CD4-positive, alpha-beta T cell treated with Interleukin-17A for 1 hour (primary cell): ENCODE measurements around the gene CYB5B.

Source experiments
- DNase-seq: peaks from one replicate; pipeline ENCODE4 v3.0.0-alpha.2; 2020

Gene CYB5B

GRCh38 chr16:69448470-69449193 lies 24.2 kb downstream of the CYB5B start:
- DNase-seq = no peak

DNA sequence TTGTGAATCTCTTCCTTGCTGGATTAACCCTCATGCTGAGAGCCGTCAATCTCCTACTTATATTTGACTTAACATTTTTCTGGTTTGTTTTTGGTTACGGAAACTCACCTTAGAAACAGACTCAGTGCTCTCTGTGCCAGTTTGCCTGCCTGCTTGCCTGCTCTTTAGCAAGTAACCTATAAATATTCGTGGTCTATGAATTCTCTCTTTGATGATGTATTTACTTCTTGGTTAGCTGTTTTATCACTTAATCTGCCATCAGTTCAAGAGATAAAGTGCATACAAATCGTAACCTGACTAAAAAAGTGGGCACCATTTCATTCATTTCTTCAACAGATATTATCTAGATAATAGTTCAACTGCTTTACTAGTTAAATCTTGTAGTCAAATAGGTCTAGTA lies 26.7 kb downstream of the CYB5B start:
- DNase-seq = peak; percentile 33

DNA sequence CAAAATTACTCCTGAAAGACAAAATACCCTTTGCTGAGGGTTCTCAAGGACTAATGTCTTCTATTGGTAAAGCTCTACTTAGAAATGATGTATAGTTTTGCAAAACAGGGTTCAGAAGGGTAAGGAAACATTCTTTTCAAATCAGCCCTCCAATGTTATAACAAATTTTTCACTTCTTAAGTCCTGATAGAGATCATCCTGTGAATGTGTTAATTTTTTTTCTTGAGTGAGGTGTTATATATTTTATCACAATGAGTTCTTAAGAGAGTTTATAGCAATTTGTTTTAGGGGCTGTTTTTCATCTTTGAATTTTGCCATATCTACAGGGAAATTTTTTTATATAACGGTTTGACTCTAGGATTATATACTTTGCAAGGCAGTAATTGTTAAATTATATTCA lies 29.5 kb downstream of the CYB5B start:
- DNase-seq = no peak

DNA sequence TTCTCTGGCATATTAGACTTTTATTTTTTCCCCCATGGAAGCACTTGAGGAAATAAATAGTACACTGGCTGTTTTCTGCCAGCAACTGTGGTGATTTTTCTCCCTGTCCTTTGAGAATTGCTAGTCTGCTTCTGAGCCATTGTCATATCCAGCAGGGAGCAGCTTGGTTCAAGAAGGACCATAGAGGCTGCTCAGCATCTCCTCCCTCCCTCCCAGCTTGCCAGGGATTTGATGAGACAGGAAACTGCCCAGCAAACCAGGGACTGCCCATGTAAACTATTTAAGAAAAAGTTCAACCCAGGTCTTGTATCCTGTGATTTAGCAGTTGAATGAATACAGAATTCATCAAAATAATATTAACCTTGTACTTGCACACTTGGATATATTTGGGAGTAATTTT lies 39.5 kb downstream of the CYB5B start:
- DNase-seq = no peak

DNA sequence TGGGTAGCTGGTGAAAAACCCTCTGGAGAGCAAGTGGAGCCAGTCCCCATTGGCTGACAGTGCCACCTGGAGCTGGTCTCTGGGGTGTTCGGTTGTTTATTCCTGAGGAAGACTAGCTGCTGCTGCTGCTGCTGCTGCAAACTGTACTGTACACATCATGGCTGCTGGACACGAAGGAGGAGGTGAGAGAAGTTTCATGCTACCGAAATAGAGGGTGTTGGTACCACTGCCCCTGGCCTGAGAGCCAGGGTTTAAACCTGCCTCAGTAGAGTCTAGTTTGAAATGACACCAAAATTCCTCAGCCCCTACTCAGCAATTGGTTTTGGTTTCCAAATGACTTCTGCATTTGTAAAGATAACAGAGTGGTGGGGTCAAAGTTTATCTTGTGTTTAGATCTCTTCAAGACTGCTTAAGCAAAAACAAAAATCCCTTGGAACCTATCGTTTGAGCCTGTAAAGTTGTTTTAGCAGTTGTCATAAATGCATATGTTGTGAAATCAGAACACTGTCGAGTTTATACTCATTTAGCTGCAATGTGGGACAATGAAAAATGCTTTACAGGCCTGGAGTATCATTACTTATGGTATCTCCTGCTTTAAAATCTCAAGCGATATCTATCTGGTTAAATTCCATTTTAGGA lies 40.8 kb downstream of the CYB5B start:
- peak; percentile 40 for DNase-seq

DNA sequence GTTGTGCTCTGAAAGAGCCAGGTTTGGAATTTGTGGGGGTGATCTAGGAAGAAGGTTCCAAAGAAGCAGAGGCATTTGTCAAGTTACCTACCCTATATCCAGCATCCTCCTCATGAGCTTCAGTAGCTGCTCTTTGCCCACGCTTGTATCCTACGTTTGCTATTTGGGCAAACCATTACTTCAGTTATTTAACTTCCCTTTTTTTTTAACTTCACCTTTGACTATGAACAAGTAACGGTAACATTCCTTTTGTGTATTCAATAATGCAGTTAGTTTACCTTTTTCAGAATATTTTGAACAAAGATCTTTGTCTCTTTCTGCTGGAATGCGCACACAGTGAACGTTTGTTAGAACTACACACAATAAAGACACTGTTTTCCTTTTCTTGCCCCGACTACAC lies 41.5 kb downstream of the CYB5B start:
- DNase-seq = no peak

DNA sequence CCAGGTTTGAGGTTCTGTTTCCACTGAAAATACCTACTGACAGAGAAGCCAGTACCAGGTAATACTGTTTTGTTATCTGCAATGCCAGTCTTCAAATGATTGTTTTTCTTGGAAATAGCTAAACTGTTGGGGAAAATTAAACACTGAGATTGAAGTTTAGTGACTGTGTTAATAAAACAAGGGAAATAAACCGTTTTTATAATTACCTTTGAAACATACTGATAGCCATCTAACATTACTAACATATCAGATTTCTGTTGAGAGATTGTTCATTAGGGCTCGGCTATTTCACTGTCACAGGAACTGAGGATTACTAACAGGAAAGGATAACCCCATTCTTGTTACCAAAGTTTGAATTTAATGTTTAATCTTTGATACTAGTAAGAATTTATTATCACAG lies 42.1 kb downstream of the CYB5B start:
- no peak for DNase-seq

- DNase-seq = no peak
These were observed 42.7 kb downstream of the CYB5B start for GRCh38 chr16:69467080-69467479.

DNA sequence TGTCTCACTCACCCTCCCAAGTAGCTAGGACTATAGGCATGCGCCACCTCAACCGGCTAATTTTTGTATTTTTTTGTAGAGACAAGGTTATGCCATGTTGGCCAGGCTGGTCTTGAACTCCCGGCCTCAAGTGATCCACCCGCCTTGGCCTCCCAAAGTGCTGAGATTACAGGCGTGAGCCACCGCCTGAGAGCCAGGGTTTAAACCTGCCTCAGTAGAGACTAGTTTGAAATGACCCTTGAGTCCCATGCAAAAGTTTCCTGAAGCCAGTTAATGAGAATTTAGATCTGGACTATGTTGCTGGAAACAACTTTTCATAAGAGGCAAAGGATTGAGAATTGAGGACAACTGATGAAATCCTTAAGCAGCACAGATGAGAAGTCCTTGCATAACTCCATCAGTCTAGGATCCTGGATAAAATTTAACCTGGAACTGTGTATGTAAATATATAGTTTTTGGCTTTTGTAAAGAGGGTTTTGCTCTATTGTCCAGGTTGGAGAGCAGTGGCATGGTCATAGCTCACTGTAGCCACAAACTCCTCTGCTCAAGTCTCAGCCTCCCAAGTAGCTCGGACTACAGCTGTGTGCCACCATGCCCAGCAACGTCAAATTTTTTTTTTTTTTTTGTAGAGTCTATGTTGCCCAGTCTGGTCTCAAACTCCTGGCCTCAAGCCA lies 43.2 kb downstream of the CYB5B start:
- no peak for DNase-seq

DNA sequence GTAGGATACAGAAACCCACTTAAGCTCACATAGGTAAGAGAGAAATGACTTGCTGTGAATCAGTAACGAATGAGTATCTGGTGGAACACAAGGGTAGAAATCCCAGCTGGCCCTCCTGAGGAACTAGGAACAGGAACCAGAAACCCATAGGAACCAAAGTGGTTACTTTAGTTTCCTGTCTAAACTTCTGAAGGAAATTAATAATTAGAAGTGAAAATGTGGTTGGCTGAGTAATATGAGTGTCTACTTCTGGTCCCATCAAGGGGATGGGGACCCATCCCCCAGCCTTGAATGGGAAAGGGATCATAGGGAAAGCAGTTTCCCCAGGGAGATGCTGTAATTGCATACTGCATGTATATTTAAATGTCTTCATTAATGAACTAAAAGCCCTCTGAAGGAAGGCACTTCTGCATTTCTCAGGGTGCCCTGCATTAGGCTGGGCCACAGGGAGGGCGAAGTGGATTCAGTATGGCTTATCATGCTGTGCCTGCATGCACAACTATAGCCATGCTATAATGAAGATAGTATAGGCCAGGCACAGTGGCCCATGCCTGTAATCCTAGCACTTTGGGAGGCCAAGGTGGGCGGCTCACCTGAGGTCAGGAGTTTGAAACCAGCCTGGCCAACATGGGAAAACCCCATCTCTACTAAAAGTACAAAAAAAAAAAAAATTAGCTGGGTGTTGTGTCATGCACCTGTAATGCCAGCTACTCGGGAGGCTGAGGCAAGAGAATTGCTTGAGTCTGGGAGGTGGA lies 45.6 kb downstream of the CYB5B start:
- no peak for DNase-seq

DNA sequence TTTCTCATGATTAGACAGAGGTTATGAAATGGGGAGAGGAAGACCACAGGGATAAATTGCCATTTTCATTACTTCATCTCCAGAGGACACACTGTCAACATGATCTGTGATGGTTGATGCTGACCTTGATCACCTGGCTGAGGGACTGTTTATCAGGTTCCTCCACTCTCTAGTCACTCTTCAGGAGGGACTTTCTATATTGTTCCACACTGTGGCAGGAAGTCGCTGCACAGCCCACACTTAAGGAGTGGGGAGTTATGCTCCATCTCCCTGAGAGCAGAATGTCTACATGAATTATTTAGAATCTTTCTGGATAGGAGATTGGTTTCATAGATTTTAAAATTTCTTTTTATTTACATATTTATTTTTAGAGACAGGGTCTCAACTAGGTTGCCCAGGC lies 46.7 kb downstream of the CYB5B start:
- DNase-seq = peak; percentile 13

DNA sequence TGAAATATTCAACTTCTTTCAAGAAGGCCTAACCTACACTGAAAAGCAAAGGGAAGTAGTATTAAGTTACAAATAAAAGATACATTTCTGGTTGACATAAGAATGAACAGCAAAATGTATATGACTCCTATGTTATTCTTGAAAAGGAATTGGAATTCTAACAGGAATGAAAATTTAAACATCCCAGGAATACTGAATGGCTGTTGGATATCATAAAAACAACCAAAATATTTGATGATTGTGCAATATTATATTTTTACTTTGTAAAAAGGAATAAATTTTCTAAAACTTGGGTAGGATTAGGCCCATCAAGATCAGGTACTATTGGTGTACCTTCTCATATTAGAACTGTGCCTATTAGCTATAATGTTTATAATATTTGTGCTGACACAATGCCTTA lies 50.0 kb downstream of the CYB5B start:
- DNase-seq = no peak

DNA sequence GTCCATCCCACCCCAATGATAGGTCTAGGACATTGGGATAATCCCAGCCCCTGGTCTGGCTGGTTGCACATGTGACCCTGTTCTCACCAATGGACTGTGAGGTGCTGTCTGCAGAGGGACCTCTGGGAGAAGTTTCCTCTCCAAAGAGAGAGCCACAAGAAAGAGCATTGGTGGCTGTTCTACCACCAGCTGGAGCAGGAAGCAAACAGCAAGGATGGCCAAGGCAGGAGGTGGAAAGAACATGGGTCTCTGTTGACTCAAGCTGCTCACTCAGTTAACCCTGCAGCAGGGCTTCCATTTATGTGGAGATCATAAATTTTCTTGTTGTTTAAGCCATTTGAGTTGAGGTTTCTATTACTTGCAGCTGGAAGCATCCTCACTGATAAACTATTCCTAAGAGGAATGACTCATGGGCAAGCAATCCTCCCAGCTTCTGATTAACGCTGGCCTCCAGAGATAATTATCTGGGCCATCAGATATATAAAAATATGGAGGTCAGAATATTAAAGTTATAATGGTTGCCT lies 52.6 kb downstream of the CYB5B start:
- no peak for DNase-seq

DNA sequence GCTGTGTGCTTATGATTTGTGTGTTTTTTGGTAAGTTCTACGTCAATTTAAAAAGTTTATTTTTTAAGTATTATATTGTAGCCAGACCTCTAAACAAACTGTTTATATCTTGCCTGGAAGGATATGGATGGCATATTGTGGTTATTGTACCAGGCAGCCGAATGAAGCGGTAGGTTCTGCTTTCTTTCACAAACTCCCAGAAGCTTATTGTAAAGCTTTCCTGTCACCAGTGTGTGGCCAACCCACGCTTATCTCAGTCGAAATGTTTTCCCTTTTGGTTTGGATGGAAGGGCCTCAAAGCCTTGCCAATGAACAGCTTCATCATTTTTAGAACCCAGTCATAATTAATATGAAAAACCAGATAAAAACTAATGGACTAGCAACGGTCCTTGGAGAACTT lies 53.1 kb downstream of the CYB5B start:
- no peak for DNase-seq

- no peak for DNase-seq
These were observed 54.3 kb downstream of the CYB5B start for GRCh38 chr16:69478685-69479084.

DNA sequence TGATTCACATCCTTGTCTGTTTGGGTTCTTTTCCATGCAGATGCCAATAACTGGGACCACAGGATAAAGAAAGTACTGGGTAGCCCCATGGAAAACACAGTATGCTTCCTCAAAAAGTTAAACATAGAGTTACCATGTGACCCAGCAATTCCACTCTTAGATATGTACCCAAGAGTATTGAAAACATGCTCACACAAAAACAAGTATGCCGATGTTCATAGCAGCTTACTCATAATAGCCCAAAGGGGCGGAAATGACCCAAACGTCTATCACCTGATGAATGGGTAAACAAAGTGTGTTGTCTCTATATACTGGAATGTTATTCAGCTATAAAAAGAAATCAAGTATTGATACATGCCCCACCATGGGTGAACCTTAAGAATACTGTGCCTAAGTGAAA lies 55.4 kb downstream of the CYB5B start:
- no peak for DNase-seq

DNA sequence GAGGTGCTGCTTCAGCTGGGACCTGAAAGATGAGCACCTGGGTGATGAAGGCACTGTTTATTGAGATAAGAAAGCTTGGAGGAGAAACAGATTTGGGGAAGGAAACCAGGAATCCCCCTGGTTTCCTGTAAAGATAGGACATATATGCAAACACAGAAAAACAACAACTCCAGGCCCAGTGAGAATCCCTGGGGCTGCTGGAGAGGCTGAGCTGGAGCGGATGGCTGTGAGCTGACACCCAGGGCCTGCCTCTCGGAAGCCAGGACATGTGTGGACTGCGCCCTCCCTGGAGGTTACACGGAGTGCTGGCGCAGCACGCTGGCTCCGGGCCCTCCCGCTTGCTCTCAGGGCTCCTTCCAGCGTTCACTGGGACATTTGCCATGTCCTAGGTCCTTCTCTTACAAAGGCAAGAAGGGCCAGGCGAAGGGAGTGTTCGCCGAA lies 57.5 kb downstream of the CYB5B start:
- DNase-seq = no peak

DNA sequence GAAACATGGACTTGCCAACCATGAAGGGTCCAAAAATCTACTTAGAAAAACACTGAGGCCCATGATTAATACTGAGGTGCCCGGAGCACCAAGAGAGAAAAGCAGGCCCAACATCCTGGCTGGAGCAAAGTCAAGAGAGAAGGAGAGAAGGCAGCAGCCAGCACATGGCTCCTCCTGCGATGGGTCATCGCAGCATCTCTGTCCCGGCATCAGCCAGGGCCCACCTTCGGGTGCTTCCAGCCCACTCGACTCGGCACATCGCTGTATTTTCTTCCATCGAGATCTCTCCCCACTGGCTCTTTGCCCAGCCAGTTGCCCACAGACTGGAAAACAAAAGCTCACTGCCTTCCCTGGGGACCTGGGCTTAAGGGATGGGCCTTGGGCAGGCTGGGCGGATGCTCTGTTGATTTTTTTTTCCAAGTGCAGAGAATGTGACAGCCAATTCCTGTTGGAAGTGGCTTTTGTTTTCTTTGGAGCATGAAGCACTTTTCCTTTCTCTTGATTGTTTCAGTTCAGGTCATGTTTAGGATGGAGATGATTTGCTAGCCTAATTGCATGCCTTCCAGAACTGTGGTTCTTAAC lies 58.1 kb downstream of the CYB5B start:
- DNase-seq = no peak

- no peak for DNase-seq
These were observed 59.2 kb downstream of the CYB5B start for GRCh38 chr16:69483611-69484010.

GRCh38 chr16:69485361-69485760 lies 60.9 kb downstream of the CYB5B start:
- no peak for DNase-seq

- DNase-seq = no peak
These were observed 61.4 kb downstream of the CYB5B start for GRCh38 chr16:69485816-69486215.

DNA sequence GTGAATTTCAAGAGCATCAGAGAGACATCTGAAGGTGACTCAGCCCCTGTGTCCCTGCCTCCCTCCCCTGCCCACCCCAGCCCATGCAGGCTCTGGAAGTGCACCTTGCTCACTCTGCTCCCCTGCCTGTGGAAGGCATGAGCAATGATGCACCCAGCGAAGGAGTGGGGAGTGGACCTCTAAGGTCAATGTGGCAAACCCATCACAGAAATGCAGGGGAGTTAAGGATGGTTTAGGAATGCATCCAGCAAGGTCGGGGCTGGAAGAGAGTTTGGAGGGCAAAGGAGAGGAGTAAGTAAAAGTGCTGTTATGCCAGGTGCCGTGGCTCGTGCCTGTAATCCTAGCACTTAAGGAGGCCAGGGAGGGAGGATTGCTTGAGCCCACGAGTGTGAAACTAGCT lies 61.9 kb downstream of the CYB5B start:
- no peak for DNase-seq

DNA sequence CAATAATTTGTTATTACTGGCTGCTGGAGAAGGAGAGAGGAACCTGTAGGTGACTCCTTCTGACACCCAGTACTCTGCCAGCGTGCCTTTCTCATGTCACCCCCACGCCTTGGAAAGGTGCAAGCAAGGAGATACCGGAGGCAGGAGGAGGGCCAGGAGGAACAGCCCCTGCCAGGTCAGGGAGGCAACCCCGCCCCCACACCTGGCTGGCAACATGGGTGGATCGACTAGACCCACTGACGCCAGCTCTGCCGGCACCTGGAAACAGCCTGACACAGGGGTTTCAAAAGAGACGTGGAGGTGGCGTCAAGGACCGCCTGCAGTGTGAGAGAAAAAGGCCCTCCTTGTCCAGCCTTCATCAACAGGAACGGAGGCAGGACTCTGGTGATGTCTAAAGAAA lies 62.3 kb downstream of the CYB5B start:
- DNase-seq = no peak
